GM21515 (cell line): ENCODE data around the gene CEP350.

Experiments used
- ATAC-seq: cut with Tn5 transposase; IDR thresholded peaks from one replicate; pipeline ENCODE4 v1.9.1; 2021; ENCODE audit not compliant: unreplicated experiment

CEP350 gene, protein sequence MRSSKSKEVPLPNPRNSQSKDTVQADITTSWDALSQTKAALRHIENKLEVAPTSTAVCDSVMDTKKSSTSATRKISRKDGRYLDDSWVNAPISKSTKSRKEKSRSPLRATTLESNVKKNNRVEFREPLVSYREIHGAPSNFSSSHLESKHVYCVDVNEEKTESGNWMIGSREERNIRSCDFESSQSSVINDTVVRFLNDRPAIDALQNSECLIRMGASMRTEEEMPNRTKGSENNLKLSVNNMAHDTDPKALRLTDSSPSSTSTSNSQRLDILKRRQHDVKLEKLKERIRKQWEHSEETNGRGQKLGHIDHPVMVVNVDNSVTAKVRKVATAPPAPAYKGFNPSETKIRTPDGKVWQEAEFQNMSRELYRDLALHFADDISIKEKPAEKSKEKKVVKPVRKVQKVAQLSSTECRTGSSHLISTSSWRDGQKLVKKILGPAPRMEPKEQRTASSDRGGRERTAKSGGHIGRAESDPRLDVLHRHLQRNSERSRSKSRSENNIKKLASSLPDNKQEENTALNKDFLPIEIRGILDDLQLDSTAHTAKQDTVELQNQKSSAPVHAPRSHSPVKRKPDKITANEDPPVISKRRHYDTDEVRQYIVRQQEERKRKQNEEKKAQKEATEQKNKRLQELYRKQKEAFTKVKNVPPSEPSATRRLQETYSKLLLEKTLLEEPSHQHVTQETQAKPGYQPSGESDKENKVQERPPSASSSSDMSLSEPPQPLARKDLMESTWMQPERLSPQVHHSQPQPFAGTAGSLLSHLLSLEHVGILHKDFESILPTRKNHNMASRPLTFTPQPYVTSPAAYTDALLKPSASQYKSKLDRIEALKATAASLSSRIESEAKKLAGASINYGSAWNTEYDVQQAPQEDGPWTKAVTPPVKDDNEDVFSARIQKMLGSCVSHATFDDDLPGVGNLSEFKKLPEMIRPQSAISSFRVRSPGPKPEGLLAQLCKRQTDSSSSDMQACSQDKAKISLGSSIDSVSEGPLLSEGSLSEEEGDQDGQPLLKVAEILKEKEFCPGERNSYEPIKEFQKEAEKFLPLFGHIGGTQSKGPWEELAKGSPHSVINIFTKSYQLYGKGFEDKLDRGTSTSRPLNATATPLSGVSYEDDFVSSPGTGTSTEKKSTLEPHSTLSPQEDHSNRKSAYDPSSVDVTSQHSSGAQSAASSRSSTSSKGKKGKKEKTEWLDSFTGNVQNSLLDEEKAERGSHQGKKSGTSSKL (N-terminal part only)

GRCh38 chr1:179954493-179955286 lies at the start of gene CEP350:
CEP350 (plus strand) TSS chr1:179954810; CDS start chr1:179986182, 31,372 bp downstream.
- peak; percentile 90 for ATAC-seq

DNA sequence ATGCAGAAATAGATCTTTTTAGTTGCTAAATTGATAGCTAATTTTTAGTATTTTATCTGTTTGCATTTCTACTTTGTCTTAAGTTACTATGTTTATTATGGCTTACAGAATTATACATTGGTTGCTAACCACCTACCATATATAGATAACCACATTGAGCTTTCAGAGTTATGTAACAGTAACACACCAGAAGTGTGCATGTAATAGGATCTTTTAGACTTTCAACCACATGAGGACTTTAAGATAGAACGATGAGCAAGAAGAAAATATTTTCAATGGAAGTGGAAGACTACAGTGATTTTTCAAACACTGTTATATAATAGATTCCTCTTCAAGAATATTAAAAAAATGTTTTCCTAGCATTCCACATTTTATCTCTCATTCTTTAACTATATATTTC lies 43.7 kb upstream of the CEP350 start:
- no peak for ATAC-seq

DNA sequence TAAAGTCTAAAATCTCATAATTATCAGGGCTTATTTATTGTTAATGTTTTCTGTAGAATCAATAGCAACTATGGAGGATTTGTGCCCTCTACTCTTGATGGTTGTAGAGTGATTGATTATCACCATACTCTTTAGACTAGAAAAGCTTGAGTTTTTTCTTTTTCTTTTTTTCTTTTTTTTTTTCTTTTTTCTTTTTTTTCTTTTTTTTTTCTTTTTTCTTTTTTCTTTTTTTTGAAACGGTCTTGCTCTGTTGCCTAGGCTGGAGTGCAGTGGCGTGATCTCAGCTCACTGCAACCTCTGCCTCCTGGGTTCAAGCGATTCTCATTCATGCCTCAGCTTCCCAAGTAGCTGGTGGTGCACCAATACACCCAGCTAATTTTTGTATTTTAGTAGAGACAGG lies 42.8 kb upstream of the CEP350 start:
- no peak for ATAC-seq

DNA sequence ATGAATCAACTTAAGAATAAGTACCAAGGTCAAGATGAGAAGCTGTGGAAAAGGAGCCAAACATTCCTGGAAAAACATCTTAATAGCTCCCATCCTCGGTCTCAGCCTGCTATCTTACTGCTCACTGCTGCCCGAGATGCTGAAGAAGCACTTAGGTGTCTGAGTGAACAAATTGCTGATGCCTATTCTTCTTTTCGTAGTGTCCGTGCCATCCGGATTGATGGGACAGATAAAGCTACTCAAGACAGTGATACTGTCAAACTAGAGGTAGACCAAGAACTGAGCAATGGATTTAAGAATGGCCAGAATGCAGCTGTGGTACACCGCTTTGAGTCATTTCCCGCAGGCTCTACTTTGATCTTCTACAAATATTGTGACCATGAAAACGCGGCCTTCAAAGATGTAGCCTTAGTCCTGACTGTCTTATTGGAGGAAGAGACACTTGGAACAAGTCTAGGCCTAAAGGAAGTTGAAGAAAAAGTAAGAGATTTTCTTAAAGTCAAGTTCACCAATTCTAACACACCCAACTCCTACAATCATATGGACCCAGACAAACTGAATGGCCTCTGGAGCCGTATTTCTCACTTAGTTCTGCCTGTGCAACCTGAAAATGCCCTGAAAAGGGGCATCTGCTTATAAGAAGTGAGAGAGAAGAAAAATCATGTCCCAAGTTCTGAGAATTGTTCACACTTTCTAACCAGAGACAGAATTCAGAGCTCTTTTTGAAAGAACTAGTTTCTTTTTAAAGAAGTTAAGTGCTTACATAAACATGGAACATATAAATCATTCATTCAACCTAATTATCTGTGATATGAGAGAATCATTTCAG lies 36.8 kb upstream of the CEP350 start:
- no peak for ATAC-seq

DNA sequence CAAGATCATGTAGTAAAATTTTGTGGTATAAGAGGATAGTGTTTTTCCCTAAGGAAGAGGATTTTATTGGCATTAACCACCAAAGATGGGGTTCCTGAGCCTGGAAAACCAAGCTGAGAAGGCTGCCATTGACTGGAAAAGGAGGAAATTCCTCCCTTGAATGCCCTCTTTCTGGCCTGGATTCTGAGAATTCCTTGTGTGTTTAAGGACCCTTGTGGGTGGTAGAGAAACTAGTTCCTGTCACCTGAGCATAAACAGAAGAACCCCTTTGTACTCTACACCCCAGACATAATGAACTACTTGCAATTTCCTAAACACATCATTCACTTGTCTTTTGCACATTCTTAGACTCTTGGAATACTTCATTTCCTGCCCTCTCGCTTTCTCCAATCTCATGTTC lies 33.1 kb upstream of the CEP350 start:
- ATAC-seq, result no peak

DNA sequence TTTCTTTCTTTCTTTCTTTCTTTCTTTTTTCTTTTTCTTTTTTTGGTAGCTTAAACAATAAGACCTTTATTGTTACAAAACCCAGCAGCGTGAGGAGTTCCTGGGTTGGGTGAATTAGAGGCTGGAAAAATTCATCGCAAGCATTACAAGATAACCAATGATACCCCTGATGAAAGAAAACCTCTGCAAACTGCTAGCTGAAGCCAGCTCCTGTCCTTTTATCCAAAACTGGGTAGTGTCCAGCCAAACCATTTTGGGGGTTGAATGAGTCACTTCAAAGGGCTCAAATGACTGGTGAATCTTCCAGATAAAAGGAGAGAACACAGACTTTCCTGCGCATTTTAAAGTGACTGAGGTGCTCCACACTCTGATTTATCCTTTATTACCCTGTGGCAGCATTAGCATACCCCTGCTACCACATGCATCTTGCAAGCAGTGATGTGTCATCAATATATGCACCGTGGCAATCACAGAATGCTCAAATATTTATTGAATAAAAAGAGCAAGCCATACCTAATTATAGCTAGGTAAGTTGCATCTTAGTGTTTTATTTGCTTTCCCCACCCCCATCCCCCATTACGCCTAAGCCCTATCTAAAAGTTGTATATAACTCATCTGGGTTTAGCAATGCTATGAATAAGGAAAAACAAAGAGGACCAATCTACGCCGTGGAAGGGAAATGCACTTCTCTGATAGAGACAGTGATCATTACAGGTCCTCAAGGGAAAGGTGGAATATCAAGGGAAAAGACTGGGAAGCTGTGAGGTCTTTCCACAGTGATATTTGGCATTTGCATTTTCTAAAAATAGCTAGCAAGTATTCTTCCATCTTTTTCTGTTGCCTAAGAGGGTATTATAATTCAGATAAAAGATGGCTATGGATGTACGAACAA lies 32.4 kb upstream of the CEP350 start:
- no peak for ATAC-seq

GRCh38 chr1:179923029-179923428 lies 31.6 kb upstream of the CEP350 start:
- no peak for ATAC-seq

DNA sequence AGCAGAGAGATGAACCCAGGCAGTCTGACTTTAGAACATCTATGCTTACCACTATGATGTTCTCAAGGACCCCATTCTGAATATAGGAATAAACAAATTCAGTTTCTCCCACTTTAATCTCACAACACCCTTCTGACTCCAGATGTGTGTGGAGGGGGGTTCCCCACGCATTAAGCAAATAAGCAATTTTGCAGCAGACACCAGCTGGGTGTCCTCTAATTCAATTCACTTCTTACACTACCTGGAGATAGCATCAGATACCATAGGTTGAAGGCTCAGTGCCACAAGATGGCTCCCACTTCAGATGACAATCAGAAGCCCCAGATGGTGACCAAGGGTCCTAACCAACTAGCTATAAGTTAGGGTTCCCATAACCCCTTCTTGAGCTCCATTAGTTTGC lies 30.3 kb upstream of the CEP350 start:
- ATAC-seq, result no peak

DNA sequence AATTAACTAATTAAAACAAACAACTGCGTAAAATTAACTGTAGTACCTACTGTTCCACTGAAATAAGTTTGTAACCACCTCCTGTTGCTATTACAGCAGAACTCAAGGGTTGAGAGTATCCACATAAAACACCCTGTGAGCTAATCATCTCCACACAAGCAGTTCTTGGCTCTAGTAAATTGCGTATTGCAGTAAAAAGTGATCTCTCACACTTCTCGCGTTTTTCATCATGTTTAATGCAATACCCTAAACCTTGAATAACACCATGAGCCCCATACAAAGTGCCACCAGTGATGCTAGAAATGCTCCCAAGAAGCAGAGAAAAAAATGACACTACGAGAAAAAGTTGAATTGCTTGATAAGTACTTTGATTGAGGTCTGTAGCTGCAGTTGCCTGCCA lies 29.3 kb upstream of the CEP350 start:
- ATAC-seq, result no peak

DNA sequence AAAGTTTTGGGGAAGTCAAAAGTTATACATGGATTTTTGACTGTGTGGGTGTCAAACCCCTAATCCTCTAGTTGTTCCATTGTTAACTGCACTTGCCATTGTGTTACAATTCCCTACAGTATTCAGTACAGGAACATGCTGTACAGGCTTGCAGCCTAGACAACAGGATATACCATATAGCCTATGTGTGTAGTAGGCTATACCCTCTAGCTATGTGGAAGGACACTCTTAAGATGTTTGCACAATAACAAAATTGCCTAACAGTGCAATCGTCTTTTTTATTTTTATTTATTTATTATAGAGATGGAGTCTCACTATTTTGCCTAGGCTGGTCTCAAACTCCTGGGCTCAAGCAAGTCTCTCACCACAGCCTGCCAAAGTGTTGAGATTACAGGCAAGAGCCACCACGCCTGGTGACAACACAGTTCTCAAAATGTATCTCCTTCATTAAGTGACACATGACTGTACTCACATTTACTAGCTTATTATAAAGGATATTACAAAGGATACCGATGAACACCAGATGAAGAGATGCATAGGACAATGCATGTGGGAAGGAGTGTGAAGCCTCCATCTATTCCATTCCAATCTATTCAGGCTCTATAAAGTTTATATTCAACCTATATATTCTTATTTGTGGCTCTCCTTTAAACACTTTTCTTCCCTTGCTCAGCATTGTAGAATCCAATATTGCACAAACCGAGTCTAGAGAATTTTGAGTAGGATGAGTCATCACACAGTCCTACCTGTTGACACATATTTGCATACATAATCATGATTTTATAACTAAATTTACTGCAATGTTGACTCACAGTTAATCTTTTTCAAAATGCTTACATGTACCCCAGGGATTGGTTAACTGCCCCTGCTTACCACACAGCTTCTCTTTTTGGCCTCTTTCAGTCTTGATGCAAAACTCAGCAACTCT lies 28.4 kb upstream of the CEP350 start:
- ATAC-seq, result no peak

DNA sequence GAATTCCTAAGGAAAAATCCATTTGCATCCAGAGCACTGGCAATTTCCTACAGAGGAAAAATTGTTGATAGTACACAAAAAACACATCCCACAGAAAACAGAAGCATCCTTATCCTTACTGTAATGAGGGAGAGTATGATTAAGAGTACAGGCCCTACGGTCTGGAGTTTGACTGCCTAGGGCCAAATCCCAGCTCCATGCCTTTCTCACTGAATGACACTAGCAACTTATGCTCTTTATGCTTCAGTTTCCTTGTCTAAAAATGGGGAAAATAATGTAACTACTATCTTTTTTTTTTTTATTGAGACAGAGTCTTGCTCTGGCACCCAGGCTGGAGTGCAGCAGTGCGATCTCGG lies 27.8 kb upstream of the CEP350 start:
- no peak for ATAC-seq

DNA sequence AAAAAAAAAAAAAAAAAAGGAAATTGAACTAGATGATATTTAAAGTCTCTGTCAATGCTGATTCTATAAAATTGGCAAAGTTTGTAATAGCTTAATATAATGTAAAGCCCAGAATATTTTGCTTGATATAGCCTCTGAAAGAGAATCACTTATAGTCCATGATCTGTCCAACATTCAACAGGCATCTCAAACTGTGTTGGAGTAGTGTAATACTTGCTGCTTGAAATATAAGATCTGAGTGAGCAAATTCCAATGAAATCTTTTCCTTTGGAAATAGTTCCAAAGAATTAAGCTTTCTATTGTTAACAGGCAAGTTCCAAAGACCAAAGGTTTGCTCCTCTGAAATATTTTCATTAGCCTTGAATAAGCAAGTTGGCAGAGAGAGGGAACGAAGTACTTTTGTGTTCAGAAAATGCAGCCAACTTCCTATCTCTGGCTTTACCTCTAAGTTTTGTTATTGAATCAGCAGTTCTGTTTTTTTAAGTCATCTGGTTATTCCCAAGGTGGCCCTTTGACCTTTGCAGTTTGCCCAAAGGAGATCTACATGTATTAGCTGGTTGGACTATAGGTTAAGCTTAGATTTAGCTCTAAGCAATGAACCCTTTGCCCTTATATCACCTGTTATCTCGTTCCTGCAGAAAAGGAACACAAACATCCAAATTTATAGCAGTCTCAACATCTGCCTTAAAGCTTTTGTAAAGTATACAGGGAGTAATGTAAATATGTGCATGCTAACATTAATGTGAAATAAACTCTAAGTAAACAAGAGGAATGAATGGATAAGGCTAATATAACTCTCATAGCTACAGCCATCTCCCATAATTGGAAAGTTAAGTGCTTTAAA lies 24.4 kb upstream of the CEP350 start:
- ATAC-seq, result no peak

DNA sequence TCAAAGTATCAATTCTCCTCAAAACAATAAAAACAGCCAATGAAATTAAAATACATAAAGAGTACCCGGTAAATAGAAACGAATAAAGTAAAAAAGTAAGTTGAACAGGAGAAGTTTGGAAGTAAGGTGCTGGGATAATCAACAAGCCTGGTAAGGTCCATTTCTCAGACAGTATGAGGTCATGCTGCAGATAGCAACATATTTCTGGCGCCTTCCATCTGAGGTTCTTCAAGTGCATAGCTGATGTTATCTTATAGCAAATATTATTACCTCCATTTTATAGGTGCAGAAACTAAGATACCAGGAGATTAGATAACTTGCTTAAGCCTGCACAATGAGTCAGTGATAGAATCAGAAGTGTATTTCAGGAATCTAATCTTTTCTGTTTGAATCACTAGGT lies 23.7 kb upstream of the CEP350 start:
- ATAC-seq, result no peak

DNA sequence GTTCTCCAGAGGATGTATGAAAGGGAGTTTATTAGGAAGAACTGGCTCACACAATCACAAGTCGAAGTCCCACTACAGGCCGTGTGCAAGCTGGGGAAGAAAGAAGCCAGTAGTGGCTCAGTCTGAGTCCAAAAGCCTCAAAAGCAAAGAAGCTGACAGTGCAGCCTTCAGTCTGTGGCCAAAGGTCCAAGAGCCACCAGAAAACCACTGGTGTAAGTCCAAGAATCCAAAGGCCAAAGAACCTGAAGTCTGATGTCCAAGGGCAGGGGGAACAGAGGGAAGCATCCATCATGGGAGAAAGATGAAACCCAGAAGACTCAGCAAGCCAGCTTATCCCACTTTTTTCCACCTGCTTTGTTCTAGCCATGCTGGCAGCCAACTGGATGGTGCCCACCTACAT lies 21.4 kb upstream of the CEP350 start:
- no peak for ATAC-seq

DNA sequence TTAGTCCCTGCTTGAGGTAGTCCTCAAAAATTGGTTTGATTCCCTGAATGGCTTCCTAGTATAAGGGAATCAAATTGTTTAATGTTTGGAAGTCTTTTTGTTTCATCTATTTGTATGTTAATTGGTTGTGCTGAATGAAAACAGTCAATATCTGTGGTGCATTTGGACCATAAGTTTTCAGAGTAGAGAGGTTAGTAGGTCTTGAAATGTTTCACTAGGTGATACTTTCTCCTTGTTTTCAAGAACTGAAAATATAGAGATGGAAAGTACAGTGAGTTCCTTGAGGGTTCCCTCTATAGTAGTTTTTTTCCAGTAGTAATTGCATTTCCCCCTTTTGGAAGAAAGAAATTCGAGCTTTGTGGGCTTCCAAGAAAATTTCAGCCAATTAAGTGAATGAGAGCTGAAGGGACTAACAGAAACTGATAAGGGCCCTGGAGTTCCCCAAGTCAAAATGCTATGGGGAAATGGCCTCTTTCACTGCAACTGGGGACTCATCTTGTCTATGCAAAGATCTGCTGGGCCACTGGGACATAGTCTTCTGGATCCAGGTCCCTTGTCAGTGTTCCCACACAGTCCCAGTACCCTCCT lies 18.6 kb upstream of the CEP350 start:
- no peak for ATAC-seq

DNA sequence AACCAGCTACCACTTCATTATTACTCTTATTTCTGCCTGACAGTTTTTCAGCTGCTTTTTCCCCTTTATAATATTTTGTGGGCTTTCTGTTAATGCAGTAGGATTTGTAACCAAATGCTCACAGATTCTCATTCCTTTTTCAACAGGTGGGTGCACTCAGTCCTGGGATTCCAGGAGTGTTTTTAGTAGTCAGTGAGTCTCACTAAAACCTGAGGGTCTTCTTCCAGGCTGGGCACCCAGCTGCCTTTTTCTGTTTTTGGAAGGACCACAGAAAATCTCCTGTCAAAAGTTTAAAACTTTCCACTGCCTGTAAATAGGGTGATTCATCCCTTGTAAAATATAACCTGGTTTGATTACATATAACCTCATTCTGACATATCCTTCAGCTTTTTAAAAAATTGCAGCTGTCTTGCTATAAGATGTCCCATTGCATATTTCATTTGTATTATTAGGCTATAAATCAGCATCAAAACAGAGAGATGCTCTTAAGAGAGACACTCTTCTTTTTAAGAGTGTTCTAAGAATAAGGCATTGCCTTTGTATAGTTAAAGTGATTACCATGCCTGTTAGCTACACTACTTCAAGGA lies 16.8 kb upstream of the CEP350 start:
- ATAC-seq, result no peak
